ENCODE results near the gene MUS81. TPM values are rescaled to one million over a fixed set of nuclear protein-coding genes. Genes with fewer than 3 reads are reported as not detected.

The MUS81 gene
- total RNA-seq, 1 donor from 2014 or later, result 63.6 TPM

GRCh38 chr11:65883786-65884715 is 23.8 kb downstream of the MUS81 start:
- Histone ChIP-seq H3K27me3 (ENCODE audit: control insufficient read depth, insufficient read depth, low read length) (no peaks in the 10 kb centered on the region), H3K36me3 (ENCODE audit: control insufficient read depth, insufficient read depth, low read length) (peaks cover 11% of the 10 kb centered on the region), H3K4me3 (ENCODE audit: low read depth, low read length) (no peak overlapping the region)
- no peak for DNase-seq (ENCODE audit: low read depth)
- no peak for TF ChIP-seq CTCF (IDR thresholded peaks at IDR 0.05; ENCODE audit: insufficient read depth, low read length, poor library complexity, severe bottlenecking)

GRCh38 chr11:65884716-65885092 is 24.5 kb downstream of the MUS81 start:
- TF ChIP-seq CTCF (IDR thresholded peaks at IDR 0.05; ENCODE audit: insufficient read depth, low read length, poor library complexity, severe bottlenecking), result peak; percentile 100
- Histone ChIP-seq H3K27me3 (ENCODE audit: control insufficient read depth, insufficient read depth, low read length) (no peaks in the 10 kb centered on the region), H3K36me3 (ENCODE audit: control insufficient read depth, insufficient read depth, low read length) (peaks cover 11% of the 10 kb centered on the region), H3K4me3 (ENCODE audit: low read depth, low read length) (no peak overlapping the region)
- no peak for DNase-seq (ENCODE audit: low read depth)

GRCh38 chr11:65885231-65885630 is 25.0 kb downstream of the MUS81 start:
- no peak for TF ChIP-seq CTCF (IDR thresholded peaks at IDR 0.05; ENCODE audit: insufficient read depth, low read length, poor library complexity, severe bottlenecking)
- Histone ChIP-seq H3K36me3 (ENCODE audit: control insufficient read depth, insufficient read depth, low read length) (peaks cover 11% of the 10 kb centered on the region), H3K4me3 (ENCODE audit: low read depth, low read length) (no peak overlapping the region), H3K27me3 (ENCODE audit: control insufficient read depth, insufficient read depth, low read length) (no peaks in the 10 kb centered on the region)
- DNase-seq (ENCODE audit: low read depth), result no peak

- peaks cover 11% of the 10 kb centered on the region for H3K36me3 ChIP-seq (ENCODE audit: control insufficient read depth, insufficient read depth, low read length)
- DNase-seq (ENCODE audit: low read depth), result no peak
- H3K27me3 ChIP-seq (ENCODE audit: control insufficient read depth, insufficient read depth, low read length), result no peaks in the 10 kb centered on the region
- TF ChIP-seq CTCF (IDR thresholded peaks at IDR 0.05; ENCODE audit: insufficient read depth, low read length, poor library complexity, severe bottlenecking), result no peak
- H3K4me3 ChIP-seq (ENCODE audit: low read depth, low read length), result no peak overlapping the region
Measured at GRCh38 chr11:65885808-65886536, 25.7 kb downstream of the MUS81 start.

- TF ChIP-seq CTCF (IDR thresholded peaks at IDR 0.05; ENCODE audit: insufficient read depth, low read length, poor library complexity, severe bottlenecking), result no peak
- H3K36me3 ChIP-seq (ENCODE audit: control insufficient read depth, insufficient read depth, low read length), result peaks cover 11% of the 10 kb centered on the region
- DNase-seq (ENCODE audit: low read depth), result no peak
- H3K4me3 ChIP-seq (ENCODE audit: low read depth, low read length), result peak overlapping the region; percentile 63
- no peaks in the 10 kb centered on the region for H3K27me3 ChIP-seq (ENCODE audit: control insufficient read depth, insufficient read depth, low read length)
Measured at GRCh38 chr11:65886826-65887722, 26.8 kb downstream of the MUS81 start.
